ENCODE data around the gene BCAS3.

The BCAS3 gene

DNA sequence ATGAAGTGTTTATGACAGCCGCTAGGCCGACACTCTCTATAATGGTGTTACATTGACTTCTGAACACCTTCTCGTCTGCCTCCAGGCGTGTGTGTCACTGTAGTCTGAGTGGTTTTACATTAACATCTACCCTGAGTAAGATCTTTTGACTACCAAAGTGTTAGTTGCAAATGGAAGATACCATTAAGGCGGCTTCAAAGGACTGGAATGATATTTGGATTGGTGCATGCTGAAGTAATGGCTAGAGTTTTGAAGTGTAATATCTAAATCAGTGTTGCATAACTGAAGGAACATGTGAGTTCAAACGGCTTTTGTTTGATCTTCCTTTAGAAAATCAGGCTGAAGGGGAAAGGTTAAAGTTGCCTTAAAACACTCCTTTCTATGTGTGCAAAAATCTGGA is 52.2 kb downstream of the BCAS3 start:
- Histone ChIP-seq H3K27me3 (ENCODE audit: control insufficient read depth, insufficient read depth, low read length) (no peaks in the 10 kb centered on the region), H3K4me3 (ENCODE audit: low read length) (no peak overlapping the region), H3K27ac (ENCODE audit: low read depth, low read length) (no peak overlapping the region), H3K4me1 (ENCODE audit: control insufficient read depth, insufficient read depth, low read length) (no peaks in the 10 kb centered on the region), H3K9ac (ENCODE audit: low read length) (no peak overlapping the region), H3K36me3 (ENCODE audit: control insufficient read depth, insufficient read depth, low read length) (no peaks in the 10 kb centered on the region)

DNA sequence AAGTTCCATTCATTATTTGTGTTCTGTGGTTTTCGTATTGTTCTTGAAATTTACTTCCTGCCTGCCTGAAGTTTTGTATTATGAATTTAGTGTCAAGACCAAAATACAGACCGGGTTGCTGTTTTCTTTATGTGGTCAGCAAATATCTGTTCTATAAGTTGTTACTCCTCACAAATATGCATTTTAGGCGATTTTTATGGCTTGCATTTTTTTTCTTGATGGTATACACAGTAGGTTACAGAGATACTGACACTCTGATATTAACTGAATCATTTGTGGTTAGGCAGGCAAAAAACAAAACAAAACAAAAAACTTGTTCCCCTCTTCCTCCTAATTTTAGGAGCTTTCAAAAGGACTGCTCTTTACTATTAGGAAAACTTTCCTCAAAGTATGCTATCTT is 52.6 kb downstream of the BCAS3 start:
- H3K9ac ChIP-seq (ENCODE audit: low read length), result no peak overlapping the region

DNA sequence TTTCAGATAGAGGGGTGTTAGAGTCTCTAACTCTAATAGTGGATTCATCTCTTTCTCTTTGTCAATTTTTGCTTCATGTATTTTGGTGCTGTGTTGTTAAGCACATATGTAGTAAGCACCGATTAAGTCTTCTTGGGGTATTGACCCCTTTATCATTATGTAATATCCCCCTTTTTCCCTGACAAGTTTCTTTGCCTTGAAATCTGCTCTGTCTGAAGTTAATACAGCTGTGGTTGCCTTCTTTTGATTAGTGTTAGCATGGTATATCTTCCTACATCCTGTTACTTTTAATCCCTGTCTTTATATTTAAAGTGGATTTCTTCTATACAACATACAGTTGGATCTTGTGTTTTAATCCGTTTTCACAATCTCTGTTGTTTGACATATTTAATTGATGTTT is 60.6 kb downstream of the BCAS3 start:
- no peak overlapping the region for H3K27ac ChIP-seq (ENCODE audit: low read depth, low read length)
- H3K27me3 ChIP-seq (ENCODE audit: control insufficient read depth, insufficient read depth, low read length), result no peaks in the 10 kb centered on the region
- no peaks in the 10 kb centered on the region for H3K4me1 ChIP-seq (ENCODE audit: control insufficient read depth, insufficient read depth, low read length)
- H3K4me3 ChIP-seq (ENCODE audit: low read length), result no peak overlapping the region
- H3K36me3 ChIP-seq (ENCODE audit: control insufficient read depth, insufficient read depth, low read length), result no peaks in the 10 kb centered on the region
- H3K9ac ChIP-seq (ENCODE audit: low read length), result no peak overlapping the region

More for the DNA sequence above, 52.6 kb downstream of the BCAS3 start:
- Histone ChIP-seq H3K4me1 (ENCODE audit: control insufficient read depth, insufficient read depth, low read length) (no peaks in the 10 kb centered on the region), H3K27me3 (ENCODE audit: control insufficient read depth, insufficient read depth, low read length) (no peaks in the 10 kb centered on the region), H3K4me3 (ENCODE audit: low read length) (no peak overlapping the region), H3K27ac (ENCODE audit: low read depth, low read length) (no peak overlapping the region), H3K36me3 (ENCODE audit: control insufficient read depth, insufficient read depth, low read length) (no peaks in the 10 kb centered on the region)

- Histone ChIP-seq H3K9ac (ENCODE audit: low read length) (no peak overlapping the region), H3K27ac (ENCODE audit: low read depth, low read length) (no peak overlapping the region), H3K27me3 (ENCODE audit: control insufficient read depth, insufficient read depth, low read length) (no peaks in the 10 kb centered on the region), H3K4me1 (ENCODE audit: control insufficient read depth, insufficient read depth, low read length) (no peaks in the 10 kb centered on the region), H3K36me3 (ENCODE audit: control insufficient read depth, insufficient read depth, low read length) (no peaks in the 10 kb centered on the region), H3K4me3 (ENCODE audit: low read length) (no peak overlapping the region)
These were observed 62.9 kb downstream of the BCAS3 start for GRCh38 chr17:60740584-60740983.

DNA sequence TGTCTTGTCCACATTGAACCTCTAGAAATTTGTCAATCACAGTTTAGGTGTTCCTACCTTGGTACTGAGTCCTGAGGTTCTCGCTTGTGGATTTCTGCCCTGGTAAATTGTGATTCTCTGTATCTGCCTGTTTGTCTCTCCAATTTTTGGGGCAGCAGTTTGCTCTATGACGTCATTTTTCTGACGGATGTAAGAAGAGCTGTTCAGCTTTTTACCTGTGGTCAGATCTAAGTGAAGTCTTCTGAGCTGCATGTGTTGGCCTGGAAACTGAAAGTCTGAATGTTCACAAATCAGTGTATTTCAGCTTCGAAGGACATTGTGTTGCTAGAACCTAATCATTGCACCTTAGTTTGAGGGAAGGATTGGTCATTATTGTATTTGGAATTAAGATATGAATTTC is 63.4 kb downstream of the BCAS3 start:
- Histone ChIP-seq H3K36me3 (ENCODE audit: control insufficient read depth, insufficient read depth, low read length) (no peaks in the 10 kb centered on the region), H3K4me3 (ENCODE audit: low read length) (no peak overlapping the region), H3K27me3 (ENCODE audit: control insufficient read depth, insufficient read depth, low read length) (no peaks in the 10 kb centered on the region), H3K4me1 (ENCODE audit: control insufficient read depth, insufficient read depth, low read length) (no peaks in the 10 kb centered on the region), H3K9ac (ENCODE audit: low read length) (no peak overlapping the region), H3K27ac (ENCODE audit: low read depth, low read length) (no peak overlapping the region)

- no peak overlapping the region for H3K4me3 ChIP-seq (ENCODE audit: low read length)
- H3K9ac ChIP-seq (ENCODE audit: low read length), result no peak overlapping the region
- H3K27me3 ChIP-seq (ENCODE audit: control insufficient read depth, insufficient read depth, low read length), result no peaks in the 10 kb centered on the region
- no peaks in the 10 kb centered on the region for H3K4me1 ChIP-seq (ENCODE audit: control insufficient read depth, insufficient read depth, low read length)
- no peaks in the 10 kb centered on the region for H3K36me3 ChIP-seq (ENCODE audit: control insufficient read depth, insufficient read depth, low read length)
- no peak overlapping the region for H3K27ac ChIP-seq (ENCODE audit: low read depth, low read length)
These were observed 65.6 kb downstream of the BCAS3 start for GRCh38 chr17:60743282-60743681.

DNA sequence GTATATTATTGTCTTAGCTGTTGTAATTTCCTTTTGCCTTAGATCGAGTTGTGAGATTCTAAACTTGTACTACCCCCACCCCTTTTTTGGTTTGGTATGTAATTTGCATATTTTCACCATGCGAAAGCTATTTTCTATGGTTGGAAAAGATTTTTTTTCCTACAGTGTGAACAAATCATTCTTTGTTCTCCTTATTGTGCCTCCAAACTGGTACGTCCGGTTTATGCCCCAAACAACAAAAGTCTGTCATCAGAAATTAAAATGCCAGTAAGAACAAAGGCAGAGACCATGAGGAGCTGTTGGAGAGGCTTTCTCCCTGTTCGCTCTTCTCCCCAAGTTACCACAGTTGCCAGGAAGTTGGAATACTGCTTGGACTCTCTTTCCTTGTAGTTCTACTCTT is 66.1 kb downstream of the BCAS3 start:
- Histone ChIP-seq H3K4me3 (ENCODE audit: low read length) (no peak overlapping the region), H3K27ac (ENCODE audit: low read depth, low read length) (no peak overlapping the region), H3K36me3 (ENCODE audit: control insufficient read depth, insufficient read depth, low read length) (no peaks in the 10 kb centered on the region), H3K4me1 (ENCODE audit: control insufficient read depth, insufficient read depth, low read length) (no peaks in the 10 kb centered on the region), H3K9ac (ENCODE audit: low read length) (no peak overlapping the region), H3K27me3 (ENCODE audit: control insufficient read depth, insufficient read depth, low read length) (no peaks in the 10 kb centered on the region)

DNA sequence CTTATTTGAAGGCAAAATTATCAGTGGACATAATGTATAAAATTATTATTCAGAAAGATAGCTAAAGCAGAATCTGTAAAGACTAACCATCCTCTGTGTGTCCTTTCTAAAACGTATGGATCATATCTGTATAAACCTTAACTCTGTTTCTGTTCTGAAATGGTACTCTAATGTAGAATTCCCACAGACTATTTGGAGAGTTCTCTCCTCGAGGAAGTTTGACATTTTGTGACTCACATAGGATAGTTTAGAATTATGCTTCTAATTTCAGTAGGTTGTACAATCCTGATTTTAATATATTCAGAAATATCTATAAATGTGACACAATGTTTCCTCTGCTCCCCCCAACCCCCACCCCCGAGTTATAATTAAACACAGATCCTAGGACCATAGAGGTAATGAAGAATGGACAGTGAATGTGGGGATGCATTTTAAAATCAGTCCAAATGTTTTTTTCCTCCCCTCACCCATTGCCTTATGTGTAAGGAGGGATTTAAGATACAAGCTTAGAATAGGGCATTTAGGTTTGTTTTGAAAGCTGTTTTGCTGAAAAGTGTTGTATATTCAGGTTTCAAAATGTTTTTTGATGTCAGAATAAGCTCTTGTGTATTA is 66.8 kb downstream of the BCAS3 start:
- Histone ChIP-seq H3K4me1 (ENCODE audit: control insufficient read depth, insufficient read depth, low read length) (no peaks in the 10 kb centered on the region), H3K9ac (ENCODE audit: low read length) (no peak overlapping the region), H3K27ac (ENCODE audit: low read depth, low read length) (no peak overlapping the region), H3K4me3 (ENCODE audit: low read length) (no peak overlapping the region), H3K36me3 (ENCODE audit: control insufficient read depth, insufficient read depth, low read length) (no peaks in the 10 kb centered on the region), H3K27me3 (ENCODE audit: control insufficient read depth, insufficient read depth, low read length) (no peaks in the 10 kb centered on the region)

DNA sequence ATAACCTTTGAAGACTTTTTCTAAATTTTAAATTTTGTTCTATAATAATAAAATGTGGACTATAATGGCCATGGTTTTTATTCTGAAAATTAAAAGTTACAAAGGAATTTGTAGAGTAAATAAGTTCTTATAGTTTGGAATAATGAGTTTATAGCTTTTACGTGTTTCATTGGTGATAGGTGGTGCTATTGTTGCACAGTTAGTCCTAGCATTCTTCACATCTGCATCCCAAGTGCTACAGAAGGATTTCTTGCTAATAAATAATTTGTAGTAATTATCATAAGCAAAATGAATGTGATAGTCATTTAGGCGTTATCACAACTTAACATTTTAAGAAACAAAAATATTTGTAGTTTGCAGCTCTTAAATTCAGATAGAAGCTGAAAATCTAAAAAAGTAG is 67.9 kb downstream of the BCAS3 start:
- Histone ChIP-seq H3K4me3 (ENCODE audit: low read length) (no peak overlapping the region), H3K27me3 (ENCODE audit: control insufficient read depth, insufficient read depth, low read length) (no peaks in the 10 kb centered on the region), H3K9ac (ENCODE audit: low read length) (no peak overlapping the region), H3K36me3 (ENCODE audit: control insufficient read depth, insufficient read depth, low read length) (no peaks in the 10 kb centered on the region), H3K27ac (ENCODE audit: low read depth, low read length) (no peak overlapping the region), H3K4me1 (ENCODE audit: control insufficient read depth, insufficient read depth, low read length) (no peaks in the 10 kb centered on the region)

DNA sequence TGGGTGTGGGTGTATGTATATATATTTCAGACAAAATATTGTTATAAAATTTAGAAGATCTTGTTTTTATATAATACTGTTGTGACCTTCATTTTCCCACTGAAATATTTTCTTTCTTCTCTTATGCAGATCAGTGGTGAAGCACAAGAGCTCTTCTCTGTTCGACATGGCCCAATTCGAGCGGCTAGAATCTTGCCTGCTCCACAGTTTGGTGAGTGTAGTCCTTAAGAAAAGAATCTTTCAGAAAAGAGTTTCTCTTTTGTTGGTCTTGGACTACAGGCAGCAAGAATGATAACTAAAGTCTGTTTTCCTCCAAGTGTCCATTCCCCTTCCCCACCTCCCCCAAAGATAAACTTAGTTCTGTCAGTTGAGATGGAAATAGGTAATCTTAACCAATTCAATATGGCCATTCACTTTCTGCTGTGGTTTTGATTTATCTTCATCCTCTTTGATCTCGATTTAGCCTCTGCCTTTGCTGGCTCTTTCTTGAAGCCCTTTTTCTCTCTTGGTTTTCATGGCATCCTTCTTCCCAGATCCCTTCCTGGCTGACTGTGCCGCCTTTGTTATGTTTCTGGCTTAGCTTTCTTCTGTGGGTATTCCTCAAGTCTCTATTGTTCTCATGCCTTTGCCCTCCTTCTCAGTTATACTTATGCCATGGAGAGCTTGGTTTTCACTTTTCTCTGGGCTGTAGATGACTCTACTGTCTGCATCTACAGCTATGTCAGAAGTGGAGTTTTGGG is 69.6 kb downstream of the BCAS3 start:
- no peaks in the 10 kb centered on the region for H3K36me3 ChIP-seq (ENCODE audit: control insufficient read depth, insufficient read depth, low read length)
- no peak overlapping the region for H3K9ac ChIP-seq (ENCODE audit: low read length)
- no peak overlapping the region for H3K27ac ChIP-seq (ENCODE audit: low read depth, low read length)
- no peaks in the 10 kb centered on the region for H3K27me3 ChIP-seq (ENCODE audit: control insufficient read depth, insufficient read depth, low read length)
- H3K4me1 ChIP-seq (ENCODE audit: control insufficient read depth, insufficient read depth, low read length), result no peaks in the 10 kb centered on the region
- no peak overlapping the region for H3K4me3 ChIP-seq (ENCODE audit: low read length)

DNA sequence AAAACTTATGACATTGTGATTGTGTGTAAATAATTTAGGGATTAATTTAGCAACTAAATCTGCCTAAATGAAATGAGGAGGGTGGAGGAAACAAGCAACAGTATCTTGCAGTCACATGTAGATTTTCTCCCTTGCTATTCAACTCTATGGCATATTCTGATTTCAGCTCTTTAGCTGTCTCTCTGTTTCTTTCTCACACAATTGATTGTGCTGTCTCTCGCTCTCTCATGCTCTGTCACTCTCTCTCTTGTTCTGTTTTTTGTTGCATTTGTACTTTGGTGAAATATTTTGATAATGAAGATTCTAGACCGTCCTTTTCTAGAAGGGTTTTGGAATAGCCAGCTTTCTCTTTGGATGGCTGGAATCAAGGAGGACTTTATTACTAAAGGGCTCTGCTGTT is 70.6 kb downstream of the BCAS3 start:
- no peak overlapping the region for H3K4me3 ChIP-seq (ENCODE audit: low read length)

GRCh38 chr17:60749050-60749449 is 71.4 kb downstream of the BCAS3 start:
- Histone ChIP-seq H3K27me3 (ENCODE audit: control insufficient read depth, insufficient read depth, low read length) (no peaks in the 10 kb centered on the region), H3K4me1 (ENCODE audit: control insufficient read depth, insufficient read depth, low read length) (no peaks in the 10 kb centered on the region), H3K4me3 (ENCODE audit: low read length) (no peak overlapping the region), H3K36me3 (ENCODE audit: control insufficient read depth, insufficient read depth, low read length) (no peaks in the 10 kb centered on the region), H3K9ac (ENCODE audit: low read length) (no peak overlapping the region), H3K27ac (ENCODE audit: low read depth, low read length) (no peak overlapping the region)

More for the DNA sequence above, 70.6 kb downstream of the BCAS3 start:
- no peak overlapping the region for H3K27ac ChIP-seq (ENCODE audit: low read depth, low read length)
- no peaks in the 10 kb centered on the region for H3K27me3 ChIP-seq (ENCODE audit: control insufficient read depth, insufficient read depth, low read length)
- H3K4me1 ChIP-seq (ENCODE audit: control insufficient read depth, insufficient read depth, low read length), result no peaks in the 10 kb centered on the region
- no peaks in the 10 kb centered on the region for H3K36me3 ChIP-seq (ENCODE audit: control insufficient read depth, insufficient read depth, low read length)
- no peak overlapping the region for H3K9ac ChIP-seq (ENCODE audit: low read length)

DNA sequence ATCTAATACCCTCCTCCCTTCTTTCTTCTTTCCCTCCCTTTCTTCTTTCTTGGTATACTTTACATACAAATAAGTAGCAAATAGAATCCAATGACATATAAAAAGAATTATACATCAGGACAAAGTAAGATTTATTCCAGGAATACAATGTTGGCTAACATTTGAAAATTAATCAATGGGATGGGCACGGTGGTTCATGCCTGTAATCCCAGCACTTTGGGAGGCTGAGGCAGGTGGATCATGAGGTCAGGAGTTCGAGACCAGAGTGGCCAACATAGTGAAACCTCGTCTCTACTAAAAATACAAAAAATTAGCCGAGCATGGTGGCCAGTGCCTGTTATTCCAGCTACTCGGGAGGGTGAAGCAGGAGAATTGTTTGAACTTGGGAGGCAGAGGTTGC is 72.1 kb downstream of the BCAS3 start:
- Histone ChIP-seq H3K4me3 (ENCODE audit: low read length) (no peak overlapping the region), H3K27ac (ENCODE audit: low read depth, low read length) (no peak overlapping the region), H3K27me3 (ENCODE audit: control insufficient read depth, insufficient read depth, low read length) (no peaks in the 10 kb centered on the region), H3K4me1 (ENCODE audit: control insufficient read depth, insufficient read depth, low read length) (no peaks in the 10 kb centered on the region), H3K9ac (ENCODE audit: low read length) (no peak overlapping the region), H3K36me3 (ENCODE audit: control insufficient read depth, insufficient read depth, low read length) (no peaks in the 10 kb centered on the region)

Data from rectal smooth muscle tissue (tissue), 1 donor.